Thymus (tissue), 11 donors: ENCODE results near the gene NCOA1. TPM values are rescaled to one million over a fixed set of nuclear protein-coding genes. Genes with fewer than 3 reads are reported as not detected.
"Not testable (repeated sequence)": the region's sequence is repeated elsewhere in the genome, so short reads cannot be mapped to it uniquely, and the experiment has no call there.

ENCODE experiments used
- DNase-seq, 9 donors: peaks; one replicate each; pipeline ENCODE4 v3.0.0-alpha.2; 2013; ENCODE audit warnings: low spot score in 9 of 9, low read depth in 6 of 9, missing footprints in 1 of 9
- H3K27ac ChIP-seq, 2 donors: one replicate each; pipeline ENCODE4 v1.5.1; 2013; ENCODE audit warnings: control low read depth in 1 of 2, low read depth in 1 of 2, low read length in 1 of 2, mild to moderate bottlenecking in 1 of 2, moderate library complexity in 1 of 2
- H3K27me3 ChIP-seq, 2 donors: one replicate each; pipeline ENCODE4 v1.5.1; 2013; ENCODE audit warnings: low read length in 1 of 2; ENCODE audit not compliant: control insufficient read depth in 2 of 2, insufficient read depth in 1 of 2
- H3K36me3 ChIP-seq, 2 donors: one replicate each; pipeline ENCODE4 v1.5.1; 2013; ENCODE audit warnings: low read length in 1 of 2, mild to moderate bottlenecking in 1 of 2, moderate library complexity in 1 of 2; ENCODE audit not compliant: control insufficient read depth in 2 of 2, insufficient read depth in 2 of 2
- H3K4me1 ChIP-seq, 2 donors: one replicate each; pipeline ENCODE4 v1.5.1; 2013; ENCODE audit warnings: low read length in 2 of 2; ENCODE audit not compliant: control insufficient read depth in 2 of 2, insufficient read depth in 2 of 2
- H3K4me3 ChIP-seq, 2 donors: one replicate each; pipeline ENCODE4 v1.5.1; 2013; ENCODE audit warnings: low read length in 2 of 2, control low read depth in 1 of 2, mild to moderate bottlenecking in 1 of 2
- H3K9me3 ChIP-seq, 2 donors: one replicate each; pipeline ENCODE4 v1.5.1; 2013; ENCODE audit warnings: low read length in 1 of 2, mild to moderate bottlenecking in 1 of 2; ENCODE audit not compliant: control insufficient read depth in 2 of 2, insufficient read depth in 1 of 2
- WGBS: extraction: QIAGEN DNeasy Blood & Tissue Kit; methylation state at CpG from one replicate; pipeline ENCODE4 v1.1.7; 2013; 5-methylcytosine and 5-hydroxymethylcytosine counted together
- polyA plus RNA-seq: library from polyadenylated mRNA; stranded (reverse); fragments of 200-250 nt; gene quantifications from one replicate; pipeline ENCODE4 v1.2.3, GENCODE V29; 2013
- total RNA-seq: library from RNA; stranded (reverse); fragments of 120-200 nt; gene quantifications from one replicate; pipeline ENCODE4 v1.2.4, GENCODE V29; 2013
- donor health status: healthy.

Gene NCOA1
- total and polyA plus RNA-seq, 2 donors, result 12.4 to 22.3 TPM

DNA sequence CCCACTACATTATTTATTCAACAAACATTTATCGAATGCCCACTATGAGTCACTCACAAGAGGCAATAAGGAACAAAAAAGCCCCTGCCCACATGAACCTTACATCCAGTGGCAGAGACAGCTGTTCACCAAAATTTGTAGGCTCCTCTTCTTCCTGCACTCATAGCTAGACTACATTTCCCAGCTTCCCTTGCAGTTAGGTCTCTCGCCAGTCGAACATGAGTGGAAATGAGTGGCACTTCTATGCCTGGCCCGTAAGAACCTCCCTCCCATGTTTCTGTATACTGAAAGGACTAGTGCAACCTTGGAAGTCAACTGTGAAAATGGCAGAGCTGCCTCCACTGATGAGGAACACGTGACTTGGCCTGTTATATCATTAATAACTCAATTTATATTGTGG lies 19.4 kb upstream of the NCOA1 start:
- peak in 2 of 9 donors; percentile 7 to 34 for DNase-seq
- no peak overlapping the region for H3K4me3 ChIP-seq
- no peaks in the 10 kb centered on the region for H3K27me3 ChIP-seq
- H3K4me1 ChIP-seq, result no peaks in the 10 kb centered on the region
- no peaks in the 10 kb centered on the region for H3K9me3 ChIP-seq
- H3K36me3 ChIP-seq, result no peaks in the 10 kb centered on the region
- WGBS, result 85% methylated on average over 5 of the region's 5 CpGs
- H3K27ac ChIP-seq, result no peak overlapping the region

DNA sequence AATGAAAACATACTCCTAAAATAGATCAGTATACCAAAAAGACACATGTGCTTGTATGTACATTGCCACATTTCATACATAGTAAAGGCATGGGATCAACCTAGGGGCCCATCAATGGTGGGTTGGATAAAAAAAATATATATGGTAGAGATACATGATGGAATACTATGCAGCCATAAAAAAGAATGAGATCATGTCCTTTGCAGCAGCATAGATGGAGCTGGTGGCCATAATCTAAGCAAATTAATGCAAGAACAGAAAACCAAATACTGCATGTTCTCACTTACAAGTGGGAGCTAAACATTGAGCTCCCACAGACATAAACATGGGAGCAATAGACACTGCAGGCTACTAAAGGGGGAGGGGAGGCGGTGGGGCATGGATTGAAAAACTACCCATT lies 18.6 kb upstream of the NCOA1 start:
- H3K36me3 ChIP-seq, result no peaks in the 10 kb centered on the region
- no peak overlapping the region for H3K27ac ChIP-seq
- H3K9me3 ChIP-seq, result no peaks in the 10 kb centered on the region
- no peak overlapping the region for H3K4me3 ChIP-seq
- no peaks in the 10 kb centered on the region for H3K4me1 ChIP-seq
- H3K27me3 ChIP-seq, result no peaks in the 10 kb centered on the region
- DNase-seq, result no peak
- 62% methylated on average over 1 of the region's 1 CpG for WGBS

DNA sequence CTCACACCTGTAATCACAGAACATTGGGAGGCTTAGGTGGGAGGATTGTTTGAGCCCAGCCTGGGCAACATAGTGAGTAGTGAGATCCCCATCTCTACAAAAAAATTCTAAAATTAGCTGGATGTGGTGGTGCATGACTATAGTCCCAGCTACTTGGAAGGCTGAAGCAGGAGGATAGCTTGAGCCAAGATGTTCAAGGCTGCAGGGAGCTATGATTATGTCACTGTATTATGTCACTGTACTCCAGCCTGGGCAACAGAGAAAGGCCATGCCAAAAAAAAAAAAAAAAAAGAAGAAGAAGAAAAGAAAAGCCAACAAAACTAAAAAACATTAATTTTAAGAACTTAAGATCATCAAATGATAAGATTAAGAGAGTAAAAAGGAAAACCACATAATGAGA lies 17.4 kb upstream of the NCOA1 start:
- H3K27ac ChIP-seq, result no peak overlapping the region
- H3K4me1 ChIP-seq, result no peaks in the 10 kb centered on the region
- H3K27me3 ChIP-seq, result no peaks in the 10 kb centered on the region
- no peaks in the 10 kb centered on the region for H3K36me3 ChIP-seq
- no peak overlapping the region for H3K4me3 ChIP-seq
- no peak for DNase-seq
- H3K9me3 ChIP-seq, result no peaks in the 10 kb centered on the region

DNA sequence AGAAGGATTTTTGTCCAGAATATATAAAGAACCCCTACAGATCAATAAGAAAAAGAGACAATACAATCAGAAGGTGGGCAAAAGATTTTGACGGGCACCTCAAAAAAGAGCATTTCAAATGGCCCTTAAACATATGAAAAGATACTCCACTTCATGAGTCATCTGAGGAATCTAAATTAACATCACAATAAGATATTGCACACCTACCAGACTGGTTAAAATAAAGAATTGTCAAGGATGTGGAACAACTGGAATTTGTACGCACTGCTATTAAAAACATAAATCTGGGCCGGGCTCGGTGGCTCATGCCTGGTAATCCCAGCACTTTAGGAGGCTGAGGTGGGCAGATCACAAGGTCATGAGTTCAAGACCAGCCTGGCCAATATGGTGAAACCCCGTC lies 17.0 kb upstream of the NCOA1 start:
- WGBS, result 98% methylated on average over 5 of the region's 5 CpGs
- no peak for DNase-seq
- H3K36me3 ChIP-seq, result no peaks in the 10 kb centered on the region
- H3K4me3 ChIP-seq, result no peak overlapping the region
- no peak overlapping the region for H3K27ac ChIP-seq
- H3K4me1 ChIP-seq, result no peaks in the 10 kb centered on the region
- H3K9me3 ChIP-seq, result no peaks in the 10 kb centered on the region
- H3K27me3 ChIP-seq, result no peaks in the 10 kb centered on the region

DNA sequence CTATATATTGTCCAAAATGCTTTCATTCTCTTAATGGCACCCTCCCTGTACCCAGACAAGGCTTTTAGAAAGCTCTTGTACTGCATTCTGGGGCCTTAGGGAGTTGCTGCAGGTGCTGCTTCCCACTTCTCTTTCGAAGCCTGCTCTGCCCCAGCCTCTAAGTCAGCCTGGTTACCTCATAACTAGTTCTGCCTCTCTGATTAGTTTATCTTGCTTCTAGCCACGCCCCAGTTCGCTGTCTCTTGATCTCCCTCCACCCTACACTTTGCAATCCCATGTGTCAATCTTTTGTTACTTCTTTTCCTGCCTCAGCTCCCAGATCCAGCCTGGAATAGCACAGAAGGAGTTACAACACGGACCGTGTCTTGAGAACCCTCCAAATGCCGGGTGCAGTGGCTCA lies 13.8 kb upstream of the NCOA1 start:
- WGBS, result 95% methylated on average over 6 of the region's 6 CpGs
- no peaks in the 10 kb centered on the region for H3K36me3 ChIP-seq
- H3K27ac ChIP-seq, result no peak overlapping the region
- no peaks in the 10 kb centered on the region for H3K9me3 ChIP-seq
- DNase-seq, result peak in 1 of 9 donors; percentile 32
- H3K27me3 ChIP-seq, result no peaks in the 10 kb centered on the region
- no peak overlapping the region for H3K4me3 ChIP-seq
- H3K4me1 ChIP-seq, result no peaks in the 10 kb centered on the region

DNA sequence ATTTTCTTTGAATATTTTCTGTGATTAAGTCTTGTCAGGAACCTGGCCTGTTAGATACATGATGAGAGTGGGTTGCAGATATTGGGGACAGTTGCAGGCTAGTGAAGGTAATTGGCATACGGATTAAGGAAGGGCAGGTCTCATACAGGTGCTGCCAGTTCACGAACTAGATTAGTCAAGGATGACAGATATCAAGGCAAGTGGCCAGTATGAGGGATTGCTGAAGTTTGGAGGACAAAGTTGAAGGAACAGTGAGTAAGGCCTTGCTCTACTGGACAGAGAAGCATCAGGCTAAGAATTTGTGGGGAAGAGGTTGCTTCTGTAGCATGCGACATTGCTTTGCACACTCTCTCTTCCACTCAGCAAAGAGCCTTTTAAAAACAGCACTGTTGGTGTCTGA lies 12.8 kb upstream of the NCOA1 start:
- no peaks in the 10 kb centered on the region for H3K27me3 ChIP-seq
- no peaks in the 10 kb centered on the region for H3K9me3 ChIP-seq
- H3K36me3 ChIP-seq, result no peaks in the 10 kb centered on the region
- H3K4me1 ChIP-seq, result peaks cover 0 to 3% of the 10 kb centered on the region in 2 donors
- no peak overlapping the region for H3K27ac ChIP-seq
- WGBS, result 97% methylated on average over 3 of the region's 3 CpGs
- H3K4me3 ChIP-seq, result no peak overlapping the region
- DNase-seq, result no peak

DNA sequence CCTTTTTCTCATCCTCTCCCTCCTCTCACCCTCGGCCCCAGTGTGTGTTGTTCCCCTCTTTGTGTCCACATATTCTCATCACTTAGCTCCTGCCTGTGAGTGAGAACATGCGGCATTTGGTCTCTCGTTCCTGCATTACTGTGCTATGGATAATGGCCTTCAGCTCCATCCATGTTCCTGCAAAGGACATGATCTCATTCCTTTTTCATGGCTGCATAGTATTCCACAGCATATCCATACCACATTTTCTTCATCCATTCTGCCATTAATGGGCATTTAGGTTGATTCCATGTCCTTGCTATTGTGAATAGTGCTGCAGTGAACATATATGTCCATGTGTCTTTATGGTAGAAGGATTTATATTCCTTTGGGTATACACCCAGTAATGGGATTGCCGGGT lies 10.8 kb upstream of the NCOA1 start:
- H3K4me1 ChIP-seq, result peaks cover 0 to 3% of the 10 kb centered on the region in 2 donors
- WGBS, result 97% methylated on average over 4 of the region's 4 CpGs
- H3K27me3 ChIP-seq, result no peaks in the 10 kb centered on the region
- no peak overlapping the region for H3K4me3 ChIP-seq
- no peak for DNase-seq
- H3K27ac ChIP-seq, result no peak overlapping the region
- no peaks in the 10 kb centered on the region for H3K9me3 ChIP-seq
- H3K36me3 ChIP-seq, result no peaks in the 10 kb centered on the region

DNA sequence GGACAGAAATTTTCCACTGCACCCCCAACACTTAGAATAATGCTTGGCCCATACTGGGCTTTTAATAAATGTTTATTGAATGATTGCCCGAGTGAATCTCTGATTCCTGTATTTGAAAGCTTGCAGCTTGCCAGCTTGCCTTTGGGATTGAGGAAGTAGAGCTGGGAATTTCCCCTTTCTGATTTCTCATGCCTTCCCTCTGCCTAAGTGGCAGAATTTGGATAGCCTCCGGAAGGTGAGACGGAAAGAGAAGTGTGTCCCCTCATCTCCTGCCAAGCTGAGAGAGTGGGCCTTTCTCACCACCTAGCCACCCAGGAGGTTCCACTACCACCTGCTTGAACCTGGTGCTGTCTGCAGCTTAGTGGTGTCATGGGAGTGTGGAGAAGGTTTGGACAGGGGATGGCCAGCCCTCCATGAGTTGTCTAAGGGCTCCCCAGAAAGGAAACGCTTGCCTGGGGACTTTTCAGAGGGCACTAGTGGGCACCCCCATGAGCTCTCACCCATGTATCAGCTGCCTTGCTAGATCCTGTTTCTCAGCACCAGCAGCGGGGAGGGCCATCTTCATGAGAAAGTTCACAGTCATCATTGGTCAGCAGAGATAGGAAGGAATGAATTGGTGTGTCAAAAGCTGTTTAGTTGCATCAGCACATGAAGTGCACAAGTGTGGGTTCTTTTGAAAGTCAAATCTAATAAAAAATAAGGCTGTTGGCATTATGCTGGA lies 8.6 kb upstream of the NCOA1 start:
- no peak overlapping the region for H3K27ac ChIP-seq
- WGBS, result 93% methylated on average over 5 of the region's 5 CpGs
- H3K4me1 ChIP-seq, result peaks cover 0 to 3% of the 10 kb centered on the region in 2 donors
- H3K9me3 ChIP-seq, result no peaks in the 10 kb centered on the region
- no peaks in the 10 kb centered on the region for H3K36me3 ChIP-seq
- no peaks in the 10 kb centered on the region for H3K27me3 ChIP-seq
- no peak overlapping the region for H3K4me3 ChIP-seq
- DNase-seq, result no peak

DNA sequence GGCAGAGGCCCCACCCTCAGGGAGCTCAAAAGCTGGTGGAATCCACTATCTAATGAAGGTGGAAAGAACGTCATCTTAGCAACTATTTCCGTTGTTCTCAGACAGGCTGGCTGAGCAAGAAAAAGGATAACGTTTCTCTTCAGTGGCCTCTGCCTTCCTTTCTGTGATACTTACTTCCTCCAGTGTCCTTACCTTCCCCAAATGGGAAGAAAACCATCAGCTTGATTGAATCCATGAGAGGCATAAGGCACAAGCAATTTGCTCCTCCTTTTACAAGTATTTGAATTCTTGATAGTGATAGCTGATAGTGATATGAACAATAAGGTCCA lies 8.1 kb upstream of the NCOA1 start:
- no peak for DNase-seq
- Histone ChIP-seq H3K4me3 (no peak overlapping the region), H3K27me3 (no peaks in the 10 kb centered on the region), H3K4me1 (peaks cover 0 to 3% of the 10 kb centered on the region in 2 donors), H3K36me3 (no peaks in the 10 kb centered on the region), H3K9me3 (no peaks in the 10 kb centered on the region), H3K27ac (no peak overlapping the region)
- 90% methylated on average over 3 of the region's 3 CpGs for WGBS

DNA sequence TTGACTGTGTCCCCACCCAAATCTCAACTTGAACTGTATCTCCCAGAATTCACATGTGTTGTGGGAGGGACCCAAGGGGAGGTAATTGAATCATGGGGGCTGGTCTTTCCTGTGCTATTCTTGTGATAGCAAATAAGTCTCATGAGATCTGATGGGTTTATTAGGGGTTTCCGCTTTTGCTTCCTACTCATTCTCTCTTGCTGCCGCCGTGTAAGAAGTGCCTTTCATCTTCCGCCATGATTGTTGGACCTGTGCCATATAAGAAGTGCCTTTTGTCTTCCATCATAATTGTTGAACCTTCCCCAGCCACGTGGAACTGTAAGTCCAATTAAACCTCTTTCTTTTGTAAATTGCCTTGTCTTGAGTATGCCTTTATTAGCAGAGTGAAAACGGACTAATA lies 6.4 kb upstream of the NCOA1 start:
- H3K27me3 ChIP-seq, H3K4me3 ChIP-seq, DNase-seq, H3K36me3 ChIP-seq, H3K9me3 ChIP-seq, H3K27ac ChIP-seq, H3K4me1 ChIP-seq: not testable (repeated sequence)
- WGBS, result 96% methylated on average over 6 of the region's 6 CpGs
